HepG2 (cell line): Measurements from ENCODE around the gene FAM162A. TPM values are rescaled to one million over a fixed set of nuclear protein-coding genes. Genes with fewer than 3 reads are reported as not detected.

Source experiments
- E2F1 ChIP-seq: sonication (generic); formaldehyde crosslinking; IDR thresholded peaks from 2 replicates; pipeline ENCODE4 v1.5.0; 2020; ENCODE audit warnings: missing genetic modification reagents
- GMEB1 ChIP-seq: sonication (generic); formaldehyde crosslinking; IDR thresholded peaks from 2 replicates; pipeline ENCODE4 v1.5.1; 2020; ENCODE audit warnings: missing genetic modification reagents, mild to moderate bottlenecking, borderline replicate concordance
- GZF1 ChIP-seq: sonication (generic); formaldehyde crosslinking; IDR thresholded peaks from 2 replicates; pipeline ENCODE4 v1.5.1; 2020; ENCODE audit warnings: mild to moderate bottlenecking, missing genetic modification reagents
- HMG20A ChIP-seq: IDR thresholded peaks from 2 replicates; pipeline ENCODE4 v1.6.1; 2016; ENCODE audit warnings: borderline replicate concordance
- JUND ChIP-seq: sonication (generic); formaldehyde crosslinking; IDR thresholded peaks from 2 replicates; pipeline ENCODE4 v1.8.0; 2022; ENCODE audit warnings: mild to moderate bottlenecking, missing genetic modification reagents
- MLX ChIP-seq: IDR thresholded peaks from 2 replicates; pipeline ENCODE4 v1.6.1; 2016
- PATZ1 ChIP-seq: sonication (generic); formaldehyde crosslinking; IDR thresholded peaks from 2 replicates; pipeline ENCODE4 v1.4.0; 2020; ENCODE audit warnings: missing genetic modification reagents
- SAP130 ChIP-seq: IDR thresholded peaks from 2 replicates; pipeline ENCODE4 v1.6.1; 2016; ENCODE audit warnings: low read depth
- ZBTB4 ChIP-seq: sonication (generic); formaldehyde crosslinking; IDR thresholded peaks from 2 replicates; pipeline ENCODE4 v1.4.0; 2020; ENCODE audit warnings: missing genetic modification reagents, mild to moderate bottlenecking, borderline replicate concordance
- ZBTB46 ChIP-seq: sonication (generic); formaldehyde crosslinking; IDR thresholded peaks from 2 replicates; pipeline ENCODE4 v1.4.0; 2020; ENCODE audit warnings: mild to moderate bottlenecking, missing genetic modification reagents, borderline replicate concordance
- ZNF12 ChIP-seq: sonication (generic); formaldehyde crosslinking; IDR thresholded peaks from 2 replicates; pipeline ENCODE4 v1.5.0; 2020; ENCODE audit warnings: missing genetic modification reagents
- ZNF343 ChIP-seq: sonication (generic); formaldehyde crosslinking; IDR thresholded peaks from 2 replicates; pipeline ENCODE4 v1.4.0; 2020; ENCODE audit warnings: mild to moderate bottlenecking, missing genetic modification reagents
- ZNF7 ChIP-seq: IDR thresholded peaks from 2 replicates; pipeline ENCODE4 v1.6.1; 2016; ENCODE audit warnings: missing biosample characterization, missing genetic modification reagents
- ZNF800 ChIP-seq: sonication (generic); formaldehyde crosslinking; IDR thresholded peaks from 2 replicates; pipeline ENCODE4 v1.4.0; 2020; ENCODE audit warnings: missing genetic modification reagents
- polyA plus RNA-seq, 8 experiments: library from polyadenylated mRNA; depleted of rRNA in 3 of 8; stranded (reverse) in 7 of 8; unstranded in 1 of 8; fragments of >200 nt; fragmentation: Illumina TruSeq in 4 of 8; extraction: Trizol in 4 of 8; gene quantifications; 2 replicates each; pipeline versions ENCODE4 v1.2.1 to v1.2.3, GENCODE V29; 2011 to 2016; ENCODE audit warnings: low read depth in 4 of 8, missing spikeins in 1 of 8, mixed read lengths in 1 of 8; ENCODE audit not compliant: insufficient read depth in 1 of 8
- total RNA-seq, 5 experiments: library from RNA; depleted of rRNA; stranded (reverse); fragments of >200 nt; fragmentation: Illumina TruSeq; extraction: Trizol; gene quantifications; 2 replicates each; pipeline ENCODE4 v1.2.3, GENCODE V29; 2016; ENCODE audit warnings: low read depth in 1 of 5

The FAM162A gene
- total and polyA plus RNA-seq, 2 of the 13 experiments (the other 11 are each of a cell fraction or from before 2014, with no cell fraction given): 115 to 155 TPM

GRCh38 chr3:122383771-122384697 lies at the start of gene FAM162A (continued):
- TF ChIP-seq ZNF800 (CRISPR knock-in tag): peak; percentile 90
- no peak for TF ChIP-seq ZBTB4 (CRISPR knock-in tag)
- TF ChIP-seq JUND: 0 out of 2 replicates have a peak, but pooled peaks have one; percentile 31
- TF ChIP-seq HMG20A (CRISPR knock-in tag): peak; percentile 60; the same call in 1 of the 2 replicates
- no peak for TF ChIP-seq ZNF7
- TF ChIP-seq E2F1 (CRISPR knock-in tag): peak; percentile 66; the same call in 1 of the 2 replicates
- TF ChIP-seq MLX: peak; percentile 83
- peak; percentile 96 for TF ChIP-seq GMEB1 (CRISPR knock-in tag)
- 0 out of 2 replicates have a peak, but pooled peaks have one; percentile 62 for TF ChIP-seq ZNF343 (CRISPR knock-in tag)
- TF ChIP-seq SAP130: peak; percentile 99
- TF ChIP-seq PATZ1 (CRISPR knock-in tag): peak; percentile 71
- TF ChIP-seq ZBTB46: peak; percentile 93; the same call in 1 of the 2 replicates
- peak; percentile 81; the same call in 1 of the 2 replicates for TF ChIP-seq ZNF12 (CRISPR knock-in tag)
- 0 out of 2 replicates have a peak, but pooled peaks have one; percentile 60 for TF ChIP-seq GZF1 (CRISPR knock-in tag)
